ENCODE data around the gene LTN1.

The LTN1 gene

GRCh38 chr21:28913071-28913470 is 79.6 kb downstream of the LTN1 start:
- no peak overlapping the region for H3K4me3 ChIP-seq (ENCODE audit: low read depth, low read length)
- TF ChIP-seq, protein P1, sequence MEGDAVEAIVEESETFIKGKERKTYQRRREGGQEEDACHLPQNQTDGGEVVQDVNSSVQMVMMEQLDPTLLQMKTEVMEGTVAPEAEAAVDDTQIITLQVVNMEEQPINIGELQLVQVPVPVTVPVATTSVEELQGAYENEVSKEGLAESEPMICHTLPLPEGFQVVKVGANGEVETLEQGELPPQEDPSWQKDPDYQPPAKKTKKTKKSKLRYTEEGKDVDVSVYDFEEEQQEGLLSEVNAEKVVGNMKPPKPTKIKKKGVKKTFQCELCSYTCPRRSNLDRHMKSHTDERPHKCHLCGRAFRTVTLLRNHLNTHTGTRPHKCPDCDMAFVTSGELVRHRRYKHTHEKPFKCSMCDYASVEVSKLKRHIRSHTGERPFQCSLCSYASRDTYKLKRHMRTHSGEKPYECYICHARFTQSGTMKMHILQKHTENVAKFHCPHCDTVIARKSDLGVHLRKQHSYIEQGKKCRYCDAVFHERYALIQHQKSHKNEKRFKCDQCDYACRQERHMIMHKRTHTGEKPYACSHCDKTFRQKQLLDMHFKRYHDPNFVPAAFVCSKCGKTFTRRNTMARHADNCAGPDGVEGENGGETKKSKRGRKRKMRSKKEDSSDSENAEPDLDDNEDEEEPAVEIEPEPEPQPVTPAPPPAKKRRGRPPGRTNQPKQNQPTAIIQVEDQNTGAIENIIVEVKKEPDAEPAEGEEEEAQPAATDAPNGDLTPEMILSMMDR (IDR thresholded peaks at IDR 0.05; ENCODE audit: low read depth, low read length, missing control alignments) = no peak
- no peak for DNase-seq (ENCODE audit: low read depth)

DNA sequence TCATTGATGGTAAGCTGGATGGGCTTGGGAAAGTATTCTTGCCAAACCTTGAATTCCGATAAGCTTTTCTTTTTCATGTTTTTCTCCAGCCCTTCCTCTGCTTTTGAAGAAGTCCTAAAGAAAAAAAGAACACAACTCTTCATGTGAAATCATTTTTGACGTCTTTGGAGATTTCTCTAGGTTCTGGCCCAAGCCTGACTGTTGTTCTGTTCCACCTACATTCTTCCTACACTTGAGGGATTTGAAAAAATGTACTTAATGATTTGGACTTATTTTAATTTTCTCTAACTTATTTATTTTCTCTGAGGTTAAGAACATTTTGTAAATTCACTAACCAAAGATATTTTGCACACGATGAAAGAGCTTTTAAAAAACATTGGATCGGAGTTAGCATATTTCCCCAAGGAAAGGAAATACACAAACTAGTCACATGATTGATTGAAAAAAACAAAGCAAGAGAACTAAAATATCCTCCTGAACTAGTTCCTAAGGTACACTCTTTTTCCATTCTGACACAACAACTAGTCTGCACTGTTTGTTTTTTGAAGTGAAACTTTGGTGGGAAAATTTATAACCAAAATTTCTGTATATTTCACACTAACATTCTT is 82.3 kb downstream of the LTN1 start:
- TF ChIP-seq, protein P1 (IDR thresholded peaks at IDR 0.05; ENCODE audit: low read depth, low read length, missing control alignments) = no peak
- no peak for DNase-seq (ENCODE audit: low read depth)
- H3K4me3 ChIP-seq (ENCODE audit: low read depth, low read length) = no peak overlapping the region

GRCh38 chr21:28908351-28908750 is 84.3 kb downstream of the LTN1 start:
- TF ChIP-seq, protein P1 (IDR thresholded peaks at IDR 0.05; ENCODE audit: low read depth, low read length, missing control alignments) = no peak
- H3K4me3 ChIP-seq (ENCODE audit: low read depth, low read length) = no peak overlapping the region
- no peak for DNase-seq (ENCODE audit: low read depth)

GRCh38 chr21:28906841-28907240 is 85.8 kb downstream of the LTN1 start:
- no peak overlapping the region for H3K4me3 ChIP-seq (ENCODE audit: low read depth, low read length)
- no peak for DNase-seq (ENCODE audit: low read depth)
- TF ChIP-seq, protein P1 (IDR thresholded peaks at IDR 0.05; ENCODE audit: low read depth, low read length, missing control alignments) = no peak

DNA sequence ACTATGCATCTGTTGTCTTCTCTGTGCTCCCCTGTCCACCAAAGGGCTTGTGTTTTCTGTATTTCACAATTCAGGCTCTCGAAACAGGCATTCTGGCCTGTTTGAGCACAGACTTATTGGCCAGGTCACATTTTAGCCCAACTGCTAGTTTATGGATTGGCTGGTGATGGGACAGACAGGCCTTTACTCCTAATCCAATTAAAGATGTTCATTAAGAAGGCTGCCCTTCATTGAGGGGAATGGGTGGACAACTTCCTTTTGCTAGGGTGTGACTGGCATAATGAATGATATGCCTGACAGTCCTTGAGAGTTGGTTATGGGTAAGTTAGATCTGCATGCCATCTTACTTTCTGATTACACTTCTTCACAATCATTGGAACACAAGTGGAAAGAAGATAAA is 86.4 kb downstream of the LTN1 start:
- DNase-seq (ENCODE audit: low read depth) = no peak
- TF ChIP-seq, protein P1 (IDR thresholded peaks at IDR 0.05; ENCODE audit: low read depth, low read length, missing control alignments) = no peak
- H3K4me3 ChIP-seq (ENCODE audit: low read depth, low read length) = no peak overlapping the region

GRCh38 chr21:28904961-28905435 is 87.7 kb downstream of the LTN1 start:
- no peak for DNase-seq (ENCODE audit: low read depth)
- TF ChIP-seq, protein P1 (IDR thresholded peaks at IDR 0.05; ENCODE audit: low read depth, low read length, missing control alignments) = no peak
- H3K4me3 ChIP-seq (ENCODE audit: low read depth, low read length) = no peak overlapping the region

- TF ChIP-seq, protein P1 (IDR thresholded peaks at IDR 0.05; ENCODE audit: low read depth, low read length, missing control alignments) = no peak
- no peak for DNase-seq (ENCODE audit: low read depth)
- no peak overlapping the region for H3K4me3 ChIP-seq (ENCODE audit: low read depth, low read length)
Observed at GRCh38 chr21:28903448-28903847, 89.2 kb downstream of the LTN1 start.

Data from GM12864 (cell line).